ENCODE measurements around the gene CASP8AP2.

DNA sequence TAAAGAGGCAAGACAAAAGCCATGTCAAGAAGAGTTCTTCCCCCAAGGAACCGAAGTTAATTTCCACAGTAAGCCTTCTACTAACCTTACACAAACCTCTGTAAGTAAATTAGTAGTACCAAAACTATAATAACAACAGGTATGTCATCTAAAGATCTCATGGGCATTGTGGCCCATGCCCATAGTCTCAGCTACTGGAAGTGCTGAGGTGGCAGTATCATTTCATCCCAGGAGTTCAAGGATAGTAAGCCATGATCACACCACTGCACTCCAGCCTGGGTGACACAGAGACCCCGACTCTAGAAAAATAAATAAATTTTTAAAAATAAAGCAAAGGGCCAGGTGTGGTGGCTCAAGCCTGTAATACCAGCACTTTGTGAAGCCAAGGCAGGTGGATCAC lies 39.3 kb upstream of the CASP8AP2 start:
- TF ChIP-seq, protein P1, sequence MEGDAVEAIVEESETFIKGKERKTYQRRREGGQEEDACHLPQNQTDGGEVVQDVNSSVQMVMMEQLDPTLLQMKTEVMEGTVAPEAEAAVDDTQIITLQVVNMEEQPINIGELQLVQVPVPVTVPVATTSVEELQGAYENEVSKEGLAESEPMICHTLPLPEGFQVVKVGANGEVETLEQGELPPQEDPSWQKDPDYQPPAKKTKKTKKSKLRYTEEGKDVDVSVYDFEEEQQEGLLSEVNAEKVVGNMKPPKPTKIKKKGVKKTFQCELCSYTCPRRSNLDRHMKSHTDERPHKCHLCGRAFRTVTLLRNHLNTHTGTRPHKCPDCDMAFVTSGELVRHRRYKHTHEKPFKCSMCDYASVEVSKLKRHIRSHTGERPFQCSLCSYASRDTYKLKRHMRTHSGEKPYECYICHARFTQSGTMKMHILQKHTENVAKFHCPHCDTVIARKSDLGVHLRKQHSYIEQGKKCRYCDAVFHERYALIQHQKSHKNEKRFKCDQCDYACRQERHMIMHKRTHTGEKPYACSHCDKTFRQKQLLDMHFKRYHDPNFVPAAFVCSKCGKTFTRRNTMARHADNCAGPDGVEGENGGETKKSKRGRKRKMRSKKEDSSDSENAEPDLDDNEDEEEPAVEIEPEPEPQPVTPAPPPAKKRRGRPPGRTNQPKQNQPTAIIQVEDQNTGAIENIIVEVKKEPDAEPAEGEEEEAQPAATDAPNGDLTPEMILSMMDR (IDR thresholded peaks at IDR 0.05; ENCODE audit: low read length), result no peak
- no peak for TF ChIP-seq EZH2 (IDR thresholded peaks at IDR 0.05; ENCODE audit: borderline replicate concordance, low read length)

All from OCI-LY1 (cell line).